ENCODE results near the gene SPSB4.

Gene SPSB4

DNA sequence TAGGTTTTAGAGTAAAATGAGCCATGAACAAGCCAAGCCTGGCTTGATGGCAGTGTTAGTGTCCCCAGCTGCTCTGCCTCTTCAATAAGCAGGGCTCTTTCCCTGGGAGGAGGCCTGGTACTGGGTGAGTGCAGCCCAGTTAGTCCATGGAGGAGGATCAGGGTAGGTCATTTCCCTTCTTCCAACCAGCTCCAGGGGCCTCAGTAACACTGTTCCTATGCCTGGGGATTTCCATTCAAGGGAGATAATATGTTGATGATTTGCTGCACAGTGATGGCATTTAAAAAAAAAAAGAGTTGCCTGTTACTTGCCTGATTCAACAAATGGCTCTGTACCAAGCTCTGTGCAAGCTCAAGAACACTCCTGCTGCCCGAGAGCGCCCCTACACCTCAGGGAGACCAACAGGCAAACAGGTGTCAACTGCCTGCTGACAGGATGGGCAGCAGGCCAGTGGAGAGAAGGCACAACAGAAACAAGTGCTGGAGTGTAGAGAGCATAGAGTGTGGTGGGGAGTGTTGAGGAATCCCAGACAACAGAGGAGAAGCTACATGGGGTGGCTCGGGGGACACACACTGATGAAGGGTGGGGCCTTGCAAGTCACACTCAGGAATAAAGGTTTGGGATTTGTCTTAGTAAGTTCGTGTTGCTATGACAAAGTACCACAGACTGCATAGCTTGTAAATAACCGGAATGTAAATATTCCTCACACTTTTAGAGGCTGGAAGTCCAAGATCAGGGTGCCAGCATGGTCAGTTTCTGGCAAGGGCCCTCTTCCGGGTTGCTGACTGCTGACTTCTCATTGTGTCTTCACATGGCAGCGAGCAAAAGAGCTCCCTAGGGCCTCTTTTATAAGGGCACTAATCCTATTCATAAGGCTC, 101.9 kb downstream of the SPSB4 start:
- DNase-seq (ENCODE audit: low spot score): no peak

GRCh38 chr3:141153679-141153966, 102.5 kb downstream of the SPSB4 start:
- DNase-seq (ENCODE audit: low spot score): no peak

DNA sequence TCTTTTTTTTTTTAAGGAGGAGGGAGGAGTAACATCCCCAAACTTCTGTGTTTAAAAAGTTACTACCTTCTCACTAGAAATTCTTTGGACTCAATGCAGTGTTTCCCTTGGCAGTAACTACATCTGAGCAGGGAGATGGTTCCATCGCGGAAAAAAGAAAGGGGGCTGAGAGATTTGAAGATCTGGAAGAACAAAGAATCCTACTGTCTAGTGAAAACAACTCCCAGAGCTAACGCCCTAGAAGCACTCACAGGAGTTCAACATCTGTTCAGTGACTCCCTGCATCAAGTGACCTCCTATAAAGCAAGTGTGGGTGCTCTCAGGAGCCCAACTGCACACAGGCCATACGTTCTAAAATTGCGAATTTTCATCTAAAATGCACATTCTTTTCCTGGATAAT, 113.7 kb downstream of the SPSB4 start:
- no peak for DNase-seq (ENCODE audit: low spot score)

- DNase-seq (ENCODE audit: low spot score): no peak
Observed at GRCh38 chr3:141167681-141168080, 116.5 kb downstream of the SPSB4 start.

DNA sequence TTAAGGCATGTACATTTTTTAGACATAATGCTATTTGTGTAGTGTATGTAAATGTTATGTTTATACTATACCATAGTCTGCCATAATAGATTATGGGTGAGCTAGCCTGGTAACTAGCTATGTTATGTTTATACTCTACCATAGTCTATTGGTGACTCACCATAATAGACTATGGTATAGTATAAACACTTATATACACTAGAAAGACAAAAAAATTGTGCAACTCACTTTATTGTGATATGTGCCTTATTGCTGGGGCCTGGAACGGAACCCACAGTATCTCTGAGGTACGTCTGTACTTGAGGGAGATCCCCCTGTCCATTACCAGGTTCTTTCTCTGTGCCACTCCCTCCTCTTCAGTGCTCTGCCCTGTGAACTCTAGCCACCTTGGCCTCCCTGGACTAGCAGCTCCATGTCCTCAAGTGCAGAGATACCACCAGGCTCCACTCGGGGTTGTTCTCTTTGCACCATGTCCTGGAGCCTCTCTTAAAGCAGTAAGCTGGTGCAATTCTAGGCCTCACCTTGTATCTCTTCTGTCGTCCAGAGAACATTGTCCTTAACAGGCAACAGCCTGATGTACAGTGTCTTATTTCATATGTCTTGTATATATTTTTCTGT, 119.6 kb downstream of the SPSB4 start:
- no peak for DNase-seq (ENCODE audit: low spot score)

DNA sequence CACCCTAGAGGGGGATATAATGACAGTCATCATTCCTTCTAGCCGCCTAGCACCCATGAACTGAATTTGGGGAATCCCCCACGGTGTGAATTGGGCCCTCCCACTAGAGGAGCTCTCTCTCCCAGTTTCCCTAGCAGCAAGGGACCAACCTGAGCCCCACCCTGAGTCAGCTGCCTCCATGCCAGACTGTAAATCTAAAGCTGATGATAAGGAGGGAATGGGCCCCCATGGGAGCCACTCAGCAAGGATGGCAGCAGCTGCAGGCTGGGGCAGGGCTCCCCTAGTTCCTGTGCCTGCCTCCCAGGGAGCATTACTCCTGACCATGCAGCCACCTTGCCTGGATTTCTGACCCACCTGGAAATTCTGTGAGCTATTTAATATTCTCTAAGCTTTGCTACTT, 123.5 kb downstream of the SPSB4 start:
- DNase-seq (ENCODE audit: low spot score): no peak

- DNase-seq (ENCODE audit: low spot score): no peak
Observed at GRCh38 chr3:141176775-141177174, 125.6 kb downstream of the SPSB4 start.

DNA sequence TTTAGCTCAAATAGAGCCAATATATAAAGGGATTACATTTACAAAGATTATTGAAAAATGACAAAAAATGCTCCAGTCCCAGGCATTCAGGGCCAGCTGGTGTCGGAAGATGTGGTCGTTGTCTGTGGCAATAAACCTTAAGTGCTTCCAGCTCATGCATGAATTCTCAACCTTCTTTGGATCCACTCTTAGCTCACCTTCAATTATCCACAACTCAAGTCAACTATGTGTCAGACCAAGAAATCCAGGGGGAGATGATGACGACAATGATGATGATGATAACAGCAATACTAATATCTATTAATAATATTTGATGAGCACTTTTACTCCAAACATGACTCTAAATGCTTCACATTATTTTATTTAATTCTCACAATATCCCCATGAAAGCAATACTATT, 126.9 kb downstream of the SPSB4 start:
- DNase-seq (ENCODE audit: low spot score): no peak

DNA sequence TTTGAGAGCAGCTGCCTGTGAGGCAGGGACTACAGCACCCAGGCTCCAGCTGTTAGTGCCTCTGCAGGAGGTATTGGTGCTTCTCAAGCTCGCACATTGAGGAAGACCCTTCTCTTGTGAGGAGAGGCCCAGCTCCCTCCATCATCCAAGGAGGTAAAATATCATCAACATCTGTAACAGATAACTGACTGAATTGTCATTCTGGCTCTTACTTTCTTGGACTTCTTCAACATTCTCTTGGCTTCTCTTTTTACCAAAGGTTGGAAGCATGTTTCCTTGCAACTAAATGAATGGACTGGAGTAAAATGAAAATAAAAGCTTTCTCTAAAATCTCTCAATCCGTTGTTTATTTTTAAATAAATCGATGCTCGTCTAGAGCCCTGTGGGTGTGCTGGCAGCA, 127.4 kb downstream of the SPSB4 start:
- no peak for DNase-seq (ENCODE audit: low spot score)

DNA sequence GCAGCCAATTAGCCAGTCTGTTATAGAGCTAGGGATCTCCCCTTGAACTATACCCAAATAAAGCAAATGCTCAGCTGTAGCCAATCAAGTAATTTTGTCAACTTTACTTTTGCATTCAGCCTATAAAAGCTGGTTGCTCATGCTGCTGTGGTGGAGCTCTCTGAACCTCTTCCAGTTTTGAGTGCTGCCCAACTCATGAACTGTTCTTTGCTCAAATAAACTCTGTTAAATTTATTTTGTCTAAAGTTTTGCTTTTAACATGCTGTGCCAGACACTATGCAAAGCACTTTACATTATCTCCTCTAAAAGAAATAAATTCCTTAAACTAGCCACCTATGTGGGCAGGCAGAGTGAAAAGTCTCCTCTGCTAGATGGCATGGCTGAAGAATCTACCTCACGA, 128.8 kb downstream of the SPSB4 start:
- DNase-seq (ENCODE audit: low spot score): no peak

GRCh38 chr3:141181196-141181595, 130.0 kb downstream of the SPSB4 start:
- DNase-seq (ENCODE audit: low spot score): no peak

GRCh38 chr3:141181819-141182218, 130.7 kb downstream of the SPSB4 start:
- no peak for DNase-seq (ENCODE audit: low spot score)

GRCh38 chr3:141183606-141184005, 132.5 kb downstream of the SPSB4 start:
- DNase-seq (ENCODE audit: low spot score): no peak

GRCh38 chr3:141184430-141184829, 133.3 kb downstream of the SPSB4 start:
- DNase-seq (ENCODE audit: low spot score): no peak

GRCh38 chr3:141191097-141191749, 140.1 kb downstream of the SPSB4 start:
- peak; percentile 20 for DNase-seq (ENCODE audit: low spot score)

- DNase-seq (ENCODE audit: low spot score): peak; percentile 93
Observed at GRCh38 chr3:141192345-141192744, 141.2 kb downstream of the SPSB4 start.

GRCh38 chr3:141193066-141193830, 142.1 kb downstream of the SPSB4 start:
- no peak for DNase-seq (ENCODE audit: low spot score)

Data from AG20443 (cell line).